Neural crest cell (in vitro differentiated cells): ENCODE results near the gene KCNJ5. TPM values are rescaled to one million over a fixed set of nuclear protein-coding genes. Genes with fewer than 3 reads are reported as not detected.

Source experiments
- DNase-seq: peaks from one replicate; pipeline ENCODE4 v3.0.0; 2021; ENCODE audit warnings: low read depth, mixed read lengths, low spot score
- H3K27ac Mint-ChIP-seq: one replicate; pipeline ENCODE4 v1.8.0; 2021; ENCODE audit warnings: mild to moderate bottlenecking, mixed read lengths; ENCODE audit not compliant: unreplicated experiment
- H3K27me3 Mint-ChIP-seq: 2 replicates; pipeline ENCODE4 v1.8.0; 2021; ENCODE audit warnings: low read depth, mild to moderate bottlenecking, mixed read lengths
- H3K36me3 Mint-ChIP-seq: 2 replicates; pipeline ENCODE4 v1.8.0; 2021; ENCODE audit warnings: low read depth, mild to moderate bottlenecking, mixed read lengths
- H3K4me1 Mint-ChIP-seq: 2 replicates; pipeline ENCODE4 v1.8.0; 2021; ENCODE audit warnings: mixed read lengths
- H3K4me3 Mint-ChIP-seq: one replicate; pipeline ENCODE4 v1.8.0; 2021; ENCODE audit warnings: mild to moderate bottlenecking, mixed read lengths
- H3K9me3 Mint-ChIP-seq: 2 replicates; pipeline ENCODE4 v1.8.0; 2021; ENCODE audit warnings: mixed read lengths
- CTCF ChIP-seq: fragments of 200-600 bp; sonication (generic); conservative IDR thresholded peaks from 2 replicates; pipeline ENCODE4 v1.5.0; 2021; ENCODE audit warnings: antibody characterized with exemption, mild to moderate bottlenecking
- total RNA-seq: library from RNA; stranded (reverse); gene quantifications from 2 replicates; pipeline ENCODE4 v1.2.1, GENCODE V29; 2021

KCNJ5 gene
- total RNA-seq, 1 donor from 2014 or later, result 0.14 TPM

- H3K27ac Mint-ChIP-seq, result no peak overlapping the region
- peaks cover 6% of the 10 kb centered on the region for H3K9me3 Mint-ChIP-seq
- H3K4me3 Mint-ChIP-seq, result no peak overlapping the region
- DNase-seq, result no peak
- no peak for TF ChIP-seq CTCF
- peaks cover 29% of the 10 kb centered on the region for H3K27me3 Mint-ChIP-seq
- peaks cover 2% of the 10 kb centered on the region for H3K4me1 Mint-ChIP-seq
- H3K36me3 Mint-ChIP-seq, result no peaks in the 10 kb centered on the region
These were observed 20.1 kb downstream of the KCNJ5 start for GRCh38 chr11:128911239-128911638.

- H3K36me3 Mint-ChIP-seq, result no peaks in the 10 kb centered on the region
- peaks cover 6% of the 10 kb centered on the region for H3K9me3 Mint-ChIP-seq
- no peak for DNase-seq
- H3K4me1 Mint-ChIP-seq, result no peaks in the 10 kb centered on the region
- no peak overlapping the region for H3K4me3 Mint-ChIP-seq
- no peak for TF ChIP-seq CTCF
- peaks cover 25% of the 10 kb centered on the region for H3K27me3 Mint-ChIP-seq
- no peak overlapping the region for H3K27ac Mint-ChIP-seq
These were observed 20.5 kb downstream of the KCNJ5 start for GRCh38 chr11:128911701-128912100.

GRCh38 chr11:128913806-128914205 is 22.6 kb downstream of the KCNJ5 start:
- no peak for TF ChIP-seq CTCF
- no peak for DNase-seq
- Mint-ChIP-seq H3K36me3 (no peaks in the 10 kb centered on the region), H3K9me3 (peaks cover 6% of the 10 kb centered on the region), H3K27me3 (peaks cover 9% of the 10 kb centered on the region), H3K27ac (no peak overlapping the region), H3K4me3 (no peak overlapping the region), H3K4me1 (peaks cover 4% of the 10 kb centered on the region)

GRCh38 chr11:128914216-128915148 is 23.3 kb downstream of the KCNJ5 start:
- no peak for DNase-seq
- no peak for TF ChIP-seq CTCF
- Mint-ChIP-seq H3K27ac (no peak overlapping the region), H3K27me3 (peaks cover 9% of the 10 kb centered on the region), H3K4me1 (peaks cover 4% of the 10 kb centered on the region), H3K36me3 (no peaks in the 10 kb centered on the region), H3K4me3 (no peak overlapping the region), H3K9me3 (peaks cover 6% of the 10 kb centered on the region)

- DNase-seq, result no peak
- peaks cover 6% of the 10 kb centered on the region for H3K9me3 Mint-ChIP-seq
- peaks cover 4% of the 10 kb centered on the region for H3K4me1 Mint-ChIP-seq
- no peak overlapping the region for H3K4me3 Mint-ChIP-seq
- no peak for TF ChIP-seq CTCF
- no peaks in the 10 kb centered on the region for H3K36me3 Mint-ChIP-seq
- peaks cover 9% of the 10 kb centered on the region for H3K27me3 Mint-ChIP-seq
- no peak overlapping the region for H3K27ac Mint-ChIP-seq
These were observed 24.0 kb downstream of the KCNJ5 start for GRCh38 chr11:128915149-128915521.
